C4-2B (cell line): ENCODE data around the gene STX5.

ENCODE experiments used
- ZFX ChIP-seq: fragments of 450-650 bp; IDR thresholded peaks from 2 replicates; pipeline ENCODE4 v1.6.1; 2017
- TF ChIP-seq, protein P1 (sequence below): fragments of 450-650 bp; conservative IDR thresholded peaks from 2 replicates; pipeline ENCODE4 v1.5.1; 2017; ENCODE audit warnings: mild to moderate bottlenecking

DNA sequence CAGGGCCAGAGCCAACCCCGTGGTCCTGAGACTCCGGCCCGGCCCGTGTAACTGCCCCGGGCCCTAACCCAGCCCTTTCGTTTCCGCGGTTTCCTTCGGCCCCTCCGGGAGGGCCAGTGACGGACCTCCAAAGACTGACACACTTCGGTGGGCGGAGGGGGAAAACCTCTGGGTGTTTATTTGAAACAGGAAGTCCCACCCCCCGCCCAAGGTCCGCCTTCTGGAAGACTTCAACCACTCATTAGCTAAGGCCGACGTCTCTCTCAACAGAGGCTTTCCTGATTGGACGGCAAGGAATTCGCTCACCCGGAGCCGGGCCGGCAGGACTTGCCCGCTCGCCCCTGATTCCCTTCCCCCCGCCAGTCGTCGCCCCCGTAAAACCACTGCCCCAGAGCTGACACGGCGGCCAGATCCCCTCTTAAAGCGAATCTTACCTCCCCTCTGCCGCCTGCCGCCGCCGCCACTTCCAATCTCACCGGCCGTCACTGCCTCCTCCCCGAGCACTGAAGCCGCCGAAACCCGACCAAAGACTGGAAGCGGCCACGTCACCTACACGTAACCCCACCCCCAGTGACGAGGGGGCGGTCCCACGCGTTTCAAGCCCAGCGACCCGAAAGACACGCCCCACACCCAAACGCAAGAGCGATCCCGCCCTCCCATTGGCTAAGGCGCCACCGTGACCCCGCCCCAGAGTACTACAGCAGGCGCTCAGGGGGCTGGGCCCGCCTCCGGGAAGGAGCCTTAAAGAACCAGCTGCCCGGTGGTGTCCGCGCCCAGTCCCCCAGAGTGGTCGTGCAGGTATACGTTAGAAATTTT, at the start of gene STX5:
- TF ChIP-seq, protein P1, sequence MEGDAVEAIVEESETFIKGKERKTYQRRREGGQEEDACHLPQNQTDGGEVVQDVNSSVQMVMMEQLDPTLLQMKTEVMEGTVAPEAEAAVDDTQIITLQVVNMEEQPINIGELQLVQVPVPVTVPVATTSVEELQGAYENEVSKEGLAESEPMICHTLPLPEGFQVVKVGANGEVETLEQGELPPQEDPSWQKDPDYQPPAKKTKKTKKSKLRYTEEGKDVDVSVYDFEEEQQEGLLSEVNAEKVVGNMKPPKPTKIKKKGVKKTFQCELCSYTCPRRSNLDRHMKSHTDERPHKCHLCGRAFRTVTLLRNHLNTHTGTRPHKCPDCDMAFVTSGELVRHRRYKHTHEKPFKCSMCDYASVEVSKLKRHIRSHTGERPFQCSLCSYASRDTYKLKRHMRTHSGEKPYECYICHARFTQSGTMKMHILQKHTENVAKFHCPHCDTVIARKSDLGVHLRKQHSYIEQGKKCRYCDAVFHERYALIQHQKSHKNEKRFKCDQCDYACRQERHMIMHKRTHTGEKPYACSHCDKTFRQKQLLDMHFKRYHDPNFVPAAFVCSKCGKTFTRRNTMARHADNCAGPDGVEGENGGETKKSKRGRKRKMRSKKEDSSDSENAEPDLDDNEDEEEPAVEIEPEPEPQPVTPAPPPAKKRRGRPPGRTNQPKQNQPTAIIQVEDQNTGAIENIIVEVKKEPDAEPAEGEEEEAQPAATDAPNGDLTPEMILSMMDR: no peak
- no peak for TF ChIP-seq ZFX
